Chondrocyte (in vitro differentiated cells): ENCODE results near the gene NR5A1. TPM values are rescaled to one million over a fixed set of nuclear protein-coding genes. Genes with fewer than 3 reads are reported as not detected.

Source experiments
- DNase-seq: peaks from one replicate; pipeline ENCODE4 v3.0.0; 2021; ENCODE audit warnings: mixed read lengths, low spot score
- H3K27ac Mint-ChIP-seq: one replicate; pipeline ENCODE4 v1.8.0; 2021; ENCODE audit warnings: mild to moderate bottlenecking, moderate library complexity, mixed read lengths; ENCODE audit not compliant: unreplicated experiment
- H3K27me3 Mint-ChIP-seq: 2 replicates; pipeline ENCODE4 v1.8.0; 2021; ENCODE audit warnings: low read depth, mixed read lengths
- H3K36me3 Mint-ChIP-seq: 2 replicates; pipeline ENCODE4 v1.8.0; 2021; ENCODE audit warnings: low read depth, mixed read lengths
- H3K4me1 Mint-ChIP-seq: 2 replicates; pipeline ENCODE4 v1.8.0; 2021; ENCODE audit warnings: low read depth, mild to moderate bottlenecking, mixed read lengths
- H3K4me3 Mint-ChIP-seq: one replicate; pipeline ENCODE4 v1.8.0; 2021; ENCODE audit warnings: mild to moderate bottlenecking, moderate library complexity, mixed read lengths; ENCODE audit not compliant: unreplicated experiment
- H3K9me3 Mint-ChIP-seq: 2 replicates; pipeline ENCODE4 v1.8.0; 2021; ENCODE audit warnings: low read depth, mixed read lengths
- CTCF ChIP-seq: fragments of 200-600 bp; sonication (generic); IDR thresholded peaks from 2 replicates; pipeline ENCODE4 v1.5.0; 2021; ENCODE audit warnings: antibody characterized with exemption, mild to moderate bottlenecking, moderate library complexity
- total RNA-seq: library from RNA; stranded (reverse); gene quantifications from 3 replicates; pipeline ENCODE4 v1.2.1, GENCODE V29; 2021

The NR5A1 gene
- total RNA-seq, 1 donor from 2014 or later, result not detected

GRCh38 chr9:124526174-124526573 lies 19.0 kb upstream of the NR5A1 start:
- Mint-ChIP-seq H3K36me3 (peaks cover 2% of the 10 kb centered on the region), H3K27me3 (no peaks in the 10 kb centered on the region), H3K27ac (no peak overlapping the region), H3K4me3 (no peak overlapping the region), H3K4me1 (peaks cover 2% of the 10 kb centered on the region), H3K9me3 (no peaks in the 10 kb centered on the region)
- no peak for DNase-seq
- no peak for TF ChIP-seq CTCF

- no peak for DNase-seq
- H3K27ac Mint-ChIP-seq, result no peak overlapping the region
- no peak for TF ChIP-seq CTCF
These were observed 15.2 kb upstream of the NR5A1 start for GRCh38 chr9:124522121-124523098.

GRCh38 chr9:124521142-124521541 lies 13.9 kb upstream of the NR5A1 start:
- TF ChIP-seq CTCF, result no peak
- Mint-ChIP-seq H3K4me3 (no peak overlapping the region), H3K27me3 (peaks cover 16% of the 10 kb centered on the region), H3K36me3 (peaks cover 5% of the 10 kb centered on the region), H3K4me1 (no peaks in the 10 kb centered on the region), H3K9me3 (no peaks in the 10 kb centered on the region), H3K27ac (no peak overlapping the region)
- no peak for DNase-seq

More at GRCh38 chr9:124522121-124523098, 15.2 kb upstream of the NR5A1 start:
- Mint-ChIP-seq H3K27me3 (peaks cover 10% of the 10 kb centered on the region), H3K4me1 (no peaks in the 10 kb centered on the region), H3K9me3 (no peaks in the 10 kb centered on the region), H3K36me3 (peaks cover 4% of the 10 kb centered on the region), H3K4me3 (no peak overlapping the region)

- Mint-ChIP-seq H3K4me1 (no peaks in the 10 kb centered on the region), H3K4me3 (no peak overlapping the region), H3K36me3 (peaks cover 5% of the 10 kb centered on the region)
These were observed 13.0 kb upstream of the NR5A1 start for GRCh38 chr9:124520206-124520596.

More at GRCh38 chr9:124520206-124520596, 13.0 kb upstream of the NR5A1 start:
- no peak for DNase-seq
- peaks cover 16% of the 10 kb centered on the region for H3K27me3 Mint-ChIP-seq
- no peak overlapping the region for H3K27ac Mint-ChIP-seq
- no peak for TF ChIP-seq CTCF
- H3K9me3 Mint-ChIP-seq, result no peaks in the 10 kb centered on the region
